ENCODE data around the gene MCAT. TPM values are rescaled to one million over a fixed set of nuclear protein-coding genes. Genes with fewer than 3 reads are reported as not detected.

The MCAT gene
- polyA plus RNA-seq, 1 of the 3 experiments (the other 2 are of a cell fraction): 12.0 TPM

DNA sequence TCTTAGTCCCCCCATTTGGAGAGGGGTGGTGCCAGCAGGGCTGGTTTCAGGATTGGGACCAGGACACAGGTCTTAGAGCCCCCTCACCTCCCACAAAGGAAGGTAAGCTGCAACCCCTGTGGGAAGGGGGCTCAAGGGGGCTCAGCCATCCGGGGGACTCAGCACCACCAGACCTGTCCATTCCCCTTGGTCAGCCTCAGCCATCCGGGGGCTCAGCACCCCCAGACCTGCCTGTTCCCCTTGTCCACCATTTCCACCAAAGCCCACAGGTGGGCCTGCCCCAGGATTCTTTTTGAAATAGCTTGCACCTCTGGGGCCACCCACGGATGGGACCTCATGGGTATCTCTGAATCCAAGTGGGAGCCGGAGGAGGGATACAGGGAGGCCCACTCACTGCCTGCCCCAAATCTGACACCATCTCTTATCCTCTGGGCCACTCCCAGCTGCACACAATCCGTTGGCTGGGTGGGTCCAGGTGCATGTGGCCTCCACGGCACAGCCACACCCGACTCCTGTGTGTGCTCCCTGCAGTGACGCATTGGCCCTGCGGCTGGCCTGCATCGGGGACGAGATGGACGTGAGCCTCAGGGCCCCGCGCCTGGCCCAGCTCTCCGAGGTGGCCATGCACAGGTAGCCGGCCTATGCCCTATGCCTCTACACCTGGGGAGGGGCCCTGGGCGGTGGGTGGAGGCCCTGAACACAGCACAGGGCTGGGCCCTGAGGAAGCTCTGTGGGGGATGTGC, 15.9 kb downstream of the MCAT start:
- Histone ChIP-seq H3K9me2 (no peaks in the 10 kb centered on the region), H3F3A (replicated peaks; ENCODE audit: insufficient read depth) (no peaks in the 10 kb centered on the region), H3K4me1 (ENCODE audit: control insufficient read depth in 1 of 2, insufficient read depth in 2 of 2, low read depth in 1 of 2, low read length in 1 of 2) (no peaks in the 10 kb centered on the region), H3K4me2 (no peak overlapping the region), H3K9ac (no peak overlapping the region), H3K27ac (ENCODE audit: low read depth in 2 of 2, low read length in 1 of 2) (no peak overlapping the region), H2AFZ (ENCODE audit: low read depth) (no peak overlapping the region), H3K79me2 (ENCODE audit: insufficient read depth) (no peaks in the 10 kb centered on the region), H3K36me3 (replicated peaks in 1 of 2; ENCODE audit: control insufficient read depth in 1 of 2, insufficient read depth in 2 of 2, low read length in 1 of 2) (no peaks in the 10 kb centered on the region), H3K4me3 (ENCODE audit: low read depth in 2 of 2, low read length in 1 of 2) (no peak overlapping the region), H3K9me3 (no peaks in the 10 kb centered on the region), H4K20me1 (ENCODE audit: insufficient read depth) (no peaks in the 10 kb centered on the region), H3K27me3 (ENCODE audit: insufficient read depth) (no peaks in the 10 kb centered on the region)
- no CpG with 5 or more reads among the region's 17 CpGs for WGBS (ENCODE audit: low lambda C conversion rate)
- CTCF ChIA-PET: interaction anchor here (1.6 kb wide), 1 partner anchor 11 kb away, joined by 4 read pairs; no protein-coding TSS in a partner anchor
- DNase-seq: no peak
- no peak for TF ChIP-seq MXI1 (IDR thresholded peaks at IDR 0.05; ENCODE audit: low read depth, low read length)
- TF ChIP-seq NRF1 (IDR thresholded peaks at IDR 0.05; ENCODE audit: low read depth, low read length): no peak
- TF ChIP-seq CTCF (IDR thresholded peaks at IDR 0.05): no peak
- TF ChIP-seq TCF12 (IDR thresholded peaks at IDR 0.05): no peak
- TF ChIP-seq NFIC (IDR thresholded peaks at IDR 0.05; ENCODE audit: borderline replicate concordance): no peak
- no peak for TF ChIP-seq ELF1 (IDR thresholded peaks at IDR 0.05)
- no peak for TF ChIP-seq RXRA (IDR thresholded peaks at IDR 0.05; ENCODE audit: borderline replicate concordance, low read depth)
- TF ChIP-seq MEF2A (IDR thresholded peaks at IDR 0.05; ENCODE audit: borderline replicate concordance, low read depth): no peak
- TF ChIP-seq GATA2 (CRISPR knock-in tag; IDR thresholded peaks at IDR 0.05): no peak
- TF ChIP-seq RCOR1 (IDR thresholded peaks at IDR 0.05; ENCODE audit: low read length): no peak
- POLR2A ChIA-PET: no interaction called here

GRCh38 chr22:43126501-43127165, 16.6 kb downstream of the MCAT start:
- H3K27me3 ChIP-seq (ENCODE audit: insufficient read depth): no peaks in the 10 kb centered on the region
- TF ChIP-seq FOXM1 (IDR thresholded peaks at IDR 0.05; ENCODE audit: low read depth) (no peak), RXRA (IDR thresholded peaks at IDR 0.05; ENCODE audit: borderline replicate concordance, low read depth) (peak; percentile 18; the same call in 1 of the 2 replicates)
- no peak overlapping the region for H3K4me3 ChIP-seq (ENCODE audit: low read depth in 2 of 2, low read length in 1 of 2)
- WGBS (ENCODE audit: low lambda C conversion rate): no CpG with 5 or more reads among the region's 5 CpGs
- H3K9ac ChIP-seq: no peak overlapping the region
- no peaks in the 10 kb centered on the region for H4K20me1 ChIP-seq (ENCODE audit: insufficient read depth)
- no peak overlapping the region for H3K27ac ChIP-seq (ENCODE audit: low read depth in 2 of 2, low read length in 1 of 2)
- no peaks in the 10 kb centered on the region for H3F3A ChIP-seq (replicated peaks; ENCODE audit: insufficient read depth)
- H3K4me2 ChIP-seq: no peak overlapping the region
- H2AFZ ChIP-seq (ENCODE audit: low read depth): no peak overlapping the region
- ChIA-PET POLR2A (no interaction called here), CTCF (interaction anchor here (1.0 to 1.6 kb wide), 2 partner anchors 12 kb away, joined by 3 to 4 read pairs; no protein-coding TSS in a partner anchor)
- DNase-seq: peak; percentile 25
- no peaks in the 10 kb centered on the region for H3K9me2 ChIP-seq
- H3K79me2 ChIP-seq (ENCODE audit: insufficient read depth): no peaks in the 10 kb centered on the region
- H3K4me1 ChIP-seq (ENCODE audit: control insufficient read depth in 1 of 2, insufficient read depth in 2 of 2, low read depth in 1 of 2, low read length in 1 of 2): no peaks in the 10 kb centered on the region
- no peaks in the 10 kb centered on the region for H3K9me3 ChIP-seq
- H3K36me3 ChIP-seq (replicated peaks in 1 of 2; ENCODE audit: control insufficient read depth in 1 of 2, insufficient read depth in 2 of 2, low read length in 1 of 2): no peaks in the 10 kb centered on the region

All from SK-N-SH (cell line).